ENCODE data around the gene CAMK1D. TPM values are rescaled to one million over a fixed set of nuclear protein-coding genes. Genes with fewer than 3 reads are reported as not detected.

Gene CAMK1D
- total RNA-seq, 3 donors from 2014 or later: 4.4 to 17.3 (median 5.2) TPM

DNA sequence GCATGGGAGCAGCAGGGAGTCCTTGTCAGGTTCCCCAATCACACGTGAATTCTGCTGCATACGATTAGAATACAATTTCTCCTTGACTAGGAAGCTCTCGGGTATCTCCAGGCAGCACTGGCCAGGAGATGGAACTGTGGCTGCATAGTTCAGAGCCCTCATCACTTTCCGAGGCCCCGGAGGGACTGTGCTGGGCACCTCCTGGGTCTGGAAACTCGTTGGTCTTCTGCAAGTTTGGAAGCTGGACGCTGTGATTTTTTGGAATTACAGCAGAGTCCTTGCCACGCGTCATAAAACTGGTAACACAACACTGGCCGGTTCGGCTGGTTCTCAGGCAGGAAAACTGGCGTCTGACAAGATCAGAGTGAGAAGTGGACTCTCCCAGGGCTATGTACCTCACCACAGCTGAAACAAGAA lies 436.1 kb downstream of the CAMK1D start:
- H3K4me1 ChIP-seq: peaks cover 0 to 6% of the 10 kb centered on the region in 2 donors
- no peak overlapping the region for H3K27ac ChIP-seq
- TF ChIP-seq, protein P1, sequence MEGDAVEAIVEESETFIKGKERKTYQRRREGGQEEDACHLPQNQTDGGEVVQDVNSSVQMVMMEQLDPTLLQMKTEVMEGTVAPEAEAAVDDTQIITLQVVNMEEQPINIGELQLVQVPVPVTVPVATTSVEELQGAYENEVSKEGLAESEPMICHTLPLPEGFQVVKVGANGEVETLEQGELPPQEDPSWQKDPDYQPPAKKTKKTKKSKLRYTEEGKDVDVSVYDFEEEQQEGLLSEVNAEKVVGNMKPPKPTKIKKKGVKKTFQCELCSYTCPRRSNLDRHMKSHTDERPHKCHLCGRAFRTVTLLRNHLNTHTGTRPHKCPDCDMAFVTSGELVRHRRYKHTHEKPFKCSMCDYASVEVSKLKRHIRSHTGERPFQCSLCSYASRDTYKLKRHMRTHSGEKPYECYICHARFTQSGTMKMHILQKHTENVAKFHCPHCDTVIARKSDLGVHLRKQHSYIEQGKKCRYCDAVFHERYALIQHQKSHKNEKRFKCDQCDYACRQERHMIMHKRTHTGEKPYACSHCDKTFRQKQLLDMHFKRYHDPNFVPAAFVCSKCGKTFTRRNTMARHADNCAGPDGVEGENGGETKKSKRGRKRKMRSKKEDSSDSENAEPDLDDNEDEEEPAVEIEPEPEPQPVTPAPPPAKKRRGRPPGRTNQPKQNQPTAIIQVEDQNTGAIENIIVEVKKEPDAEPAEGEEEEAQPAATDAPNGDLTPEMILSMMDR (IDR thresholded peaks at IDR 0.05): no peak
- TF ChIP-seq POLR2AphosphoS5 (IDR thresholded peaks at IDR 0.05): no peak
- TF ChIP-seq POLR2A (IDR thresholded peaks at IDR 0.05): no peak
- no peak for DNase-seq (ENCODE audit: low spot score in 2 of 2)
- H3K27me3 ChIP-seq: no peaks in the 10 kb centered on the region
- no peaks in the 10 kb centered on the region for H3K9me3 ChIP-seq
- intact Hi-C loops (cut with DNase I; ENCODE audit: low total_unique reads): no loop called here
- no peak overlapping the region for H3K4me3 ChIP-seq
- H3K36me3 ChIP-seq: no peaks in the 10 kb centered on the region

DNA sequence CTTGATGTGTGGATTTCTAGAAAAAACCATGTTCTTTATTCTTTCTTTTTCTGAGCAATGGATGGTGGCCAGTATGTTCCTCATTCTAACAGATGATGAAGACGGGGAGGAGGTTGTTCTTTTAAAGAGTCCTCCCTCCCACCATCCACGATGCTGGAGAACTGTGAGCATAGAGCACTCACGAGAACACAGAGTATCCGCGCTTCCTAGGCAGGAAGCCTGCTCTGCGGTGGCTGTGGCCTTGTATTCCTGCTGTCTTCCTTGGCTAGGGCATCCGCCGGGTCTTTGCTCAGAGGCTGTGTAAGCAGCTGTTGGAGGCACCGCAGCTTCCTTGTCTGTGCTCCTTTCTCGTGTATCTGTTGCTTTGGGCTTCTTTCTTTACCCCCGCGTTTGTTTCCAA lies 437.9 kb downstream of the CAMK1D start:
- DNase-seq (ENCODE audit: low spot score in 2 of 2): no peak
- intact Hi-C loops (cut with DNase I; ENCODE audit: low total_unique reads): no loop called here
- no peaks in the 10 kb centered on the region for H3K9me3 ChIP-seq
- no peak overlapping the region for H3K4me3 ChIP-seq
- no peak overlapping the region for H3K27ac ChIP-seq
- peaks cover 0 to 3% of the 10 kb centered on the region in 2 donors for H3K4me1 ChIP-seq
- no peaks in the 10 kb centered on the region for H3K36me3 ChIP-seq
- TF ChIP-seq, protein P1 (IDR thresholded peaks at IDR 0.05): no peak
- TF ChIP-seq POLR2AphosphoS5 (IDR thresholded peaks at IDR 0.05) (no peak), POLR2A (IDR thresholded peaks at IDR 0.05) (no peak)
- no peaks in the 10 kb centered on the region for H3K27me3 ChIP-seq

DNA sequence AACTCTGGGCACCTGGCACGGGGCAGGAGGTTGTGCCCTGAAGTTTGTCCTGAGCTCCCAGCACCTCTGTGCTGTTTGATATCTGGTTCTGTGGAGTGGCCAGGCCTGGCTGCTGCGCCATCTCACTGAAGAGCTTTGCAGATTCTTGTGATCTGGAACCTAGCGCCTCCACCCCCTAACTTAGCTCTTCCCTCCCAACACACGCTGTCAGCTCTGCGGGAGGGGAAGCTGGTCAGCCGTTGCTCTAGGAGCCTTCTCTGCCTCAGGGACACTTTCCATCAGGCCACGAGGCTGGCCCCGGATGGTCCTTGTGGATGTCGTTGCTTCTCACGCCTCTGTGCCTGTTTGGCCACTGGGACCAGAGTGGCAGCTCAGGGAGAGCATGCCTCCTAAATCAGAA lies 438.9 kb downstream of the CAMK1D start:
- DNase-seq (ENCODE audit: low spot score in 2 of 2): no peak
- Histone ChIP-seq H3K9me3 (no peaks in the 10 kb centered on the region), H3K36me3 (no peaks in the 10 kb centered on the region), H3K27me3 (no peaks in the 10 kb centered on the region), H3K27ac (no peak overlapping the region), H3K4me3 (no peak overlapping the region), H3K4me1 (no peaks in the 10 kb centered on the region)
- intact Hi-C loops (cut with DNase I; ENCODE audit: low total_unique reads): no loop called here
- no peak for TF ChIP-seq POLR2AphosphoS5 (IDR thresholded peaks at IDR 0.05)
- no peak for TF ChIP-seq POLR2A (IDR thresholded peaks at IDR 0.05)
- TF ChIP-seq, protein P1 (IDR thresholded peaks at IDR 0.05): no peak

DNA sequence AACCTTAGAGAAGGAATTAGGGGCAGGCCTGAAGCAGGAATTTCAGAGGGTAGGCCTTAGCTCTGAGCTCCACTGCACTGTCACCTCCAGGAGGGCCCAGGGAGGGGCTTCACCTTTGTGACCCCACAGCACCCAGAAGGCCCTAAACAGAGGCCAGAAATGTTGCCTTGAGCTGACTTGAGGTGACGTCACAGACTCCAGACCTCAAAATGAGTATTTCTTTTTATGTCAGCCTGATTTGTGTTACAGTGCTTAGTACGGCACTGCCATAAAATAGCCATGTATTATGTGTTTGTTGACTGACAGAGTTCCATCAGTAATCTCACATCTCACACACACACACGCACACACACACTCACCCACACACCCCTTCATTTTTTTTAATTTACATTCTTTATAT lies 440.9 kb downstream of the CAMK1D start:
- Histone ChIP-seq H3K9me3 (no peaks in the 10 kb centered on the region), H3K36me3 (no peaks in the 10 kb centered on the region), H3K4me1 (no peaks in the 10 kb centered on the region), H3K4me3 (no peak overlapping the region), H3K27ac (no peak overlapping the region), H3K27me3 (no peaks in the 10 kb centered on the region)
- no peak for DNase-seq (ENCODE audit: low spot score in 2 of 2)
- TF ChIP-seq, protein P1 (IDR thresholded peaks at IDR 0.05): no peak
- TF ChIP-seq POLR2A (IDR thresholded peaks at IDR 0.05) (no peak), POLR2AphosphoS5 (IDR thresholded peaks at IDR 0.05) (no peak)
- intact Hi-C loops (cut with DNase I; ENCODE audit: low total_unique reads): no loop called here

DNA sequence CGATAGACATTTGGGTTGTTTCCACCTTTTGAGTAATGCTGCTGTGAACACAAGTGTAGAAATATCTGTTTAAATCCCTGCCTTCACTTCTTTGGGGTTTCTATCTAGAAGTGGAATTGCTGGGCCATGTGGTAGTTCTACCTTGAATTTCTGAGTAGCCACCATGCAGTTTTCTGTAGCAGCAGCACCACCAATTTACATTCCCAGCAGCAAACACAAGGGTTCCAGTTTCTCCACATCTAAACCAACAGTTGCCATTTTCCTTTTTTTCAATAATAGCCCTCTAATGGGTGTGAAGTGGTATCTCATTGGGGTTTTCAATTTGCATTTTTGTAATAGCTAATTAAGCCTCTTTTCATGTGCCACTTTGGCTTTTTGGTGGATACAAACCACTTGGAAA lies 442.4 kb downstream of the CAMK1D start:
- Histone ChIP-seq H3K27me3 (no peaks in the 10 kb centered on the region), H3K4me1 (no peaks in the 10 kb centered on the region), H3K9me3 (no peaks in the 10 kb centered on the region), H3K27ac (no peak overlapping the region), H3K4me3 (no peak overlapping the region), H3K36me3 (no peaks in the 10 kb centered on the region)
- intact Hi-C loops (cut with DNase I; ENCODE audit: low total_unique reads): no loop called here
- TF ChIP-seq POLR2AphosphoS5 (IDR thresholded peaks at IDR 0.05) (no peak), POLR2A (IDR thresholded peaks at IDR 0.05) (no peak)
- TF ChIP-seq, protein P1 (IDR thresholded peaks at IDR 0.05): no peak
- no peak for DNase-seq (ENCODE audit: low spot score in 2 of 2)

Data from breast epithelium (tissue), 4 donors.